HepG2 (cell line): ENCODE results near the gene NT5C. TPM values are rescaled to one million over a fixed set of nuclear protein-coding genes. Genes with fewer than 3 reads are reported as not detected.

Source experiments
- CENPX ChIP-seq: sonication (generic); formaldehyde crosslinking; IDR thresholded peaks from 2 replicates; pipeline ENCODE4 v1.9.0; 2021; ENCODE audit warnings: mild to moderate bottlenecking, missing genetic modification reagents, moderate library complexity
- FOXA3 ChIP-seq: IDR thresholded peaks from 2 replicates; pipeline ENCODE4 v1.6.1; 2016; ENCODE audit warnings: missing genetic modification reagents, missing compliant biosample characterization
- MED1 ChIP-seq: sonication (generic); formaldehyde crosslinking; IDR thresholded peaks from 2 replicates; pipeline ENCODE4 v1.4.0; 2020; ENCODE audit warnings: missing genetic modification reagents
- NFAT5 ChIP-seq: sonication (generic); formaldehyde crosslinking; IDR thresholded peaks from 2 replicates; pipeline ENCODE4 v1.4.0; 2020; ENCODE audit warnings: missing genetic modification reagents
- YEATS2 ChIP-seq: sonication (generic); formaldehyde crosslinking; IDR thresholded peaks from 2 replicates; pipeline ENCODE4 v1.4.0; 2020; ENCODE audit warnings: missing genetic modification reagents, borderline replicate concordance
- ZNF235 ChIP-seq: sonication (generic); formaldehyde crosslinking; IDR thresholded peaks from 2 replicates; pipeline ENCODE4 v1.8.1; 2023; ENCODE audit warnings: mild to moderate bottlenecking, missing genetic modification reagents, borderline replicate concordance
- ZNF335 ChIP-seq: sonication (generic); formaldehyde crosslinking; IDR thresholded peaks from 2 replicates; pipeline ENCODE4 v1.4.0; 2020; ENCODE audit warnings: missing genetic modification reagents
- ZNF646 ChIP-seq: sonication (generic); formaldehyde crosslinking; IDR thresholded peaks from 2 replicates; pipeline ENCODE4 v1.9.0; 2021; ENCODE audit warnings: mild to moderate bottlenecking, missing genetic modification reagents
- ZNF879 ChIP-seq: sonication (generic); formaldehyde crosslinking; IDR thresholded peaks from 2 replicates; pipeline ENCODE4 v1.8.1; 2023; ENCODE audit warnings: missing genetic modification reagents
- ZSCAN29 ChIP-seq: sonication (generic); formaldehyde crosslinking; conservative IDR thresholded peaks from 2 replicates; pipeline ENCODE4 v1.4.0; 2020; ENCODE audit warnings: mild to moderate bottlenecking, missing genetic modification reagents
- polyA plus RNA-seq, 8 experiments: library from polyadenylated mRNA; depleted of rRNA in 3 of 8; stranded (reverse) in 7 of 8; unstranded in 1 of 8; fragments of >200 nt; fragmentation: Illumina TruSeq in 4 of 8; extraction: Trizol in 4 of 8; gene quantifications; 2 replicates each; pipeline versions ENCODE4 v1.2.1 to v1.2.3, GENCODE V29; 2011 to 2016; ENCODE audit warnings: low read depth in 4 of 8, missing spikeins in 1 of 8, mixed read lengths in 1 of 8; ENCODE audit not compliant: insufficient read depth in 1 of 8
- total RNA-seq, 5 experiments: library from RNA; depleted of rRNA; stranded (reverse); fragments of >200 nt; fragmentation: Illumina TruSeq; extraction: Trizol; gene quantifications; 2 replicates each; pipeline ENCODE4 v1.2.3, GENCODE V29; 2016; ENCODE audit warnings: low read depth in 1 of 5
- TF ChIP-seq, protein P1 (sequence below), 2 experiments: sonication (generic) in 1 of 2; formaldehyde crosslinking in 1 of 2; IDR thresholded peaks; 2 replicates each; pipeline versions ENCODE4 v1.5.1 to v1.6.1; 2011 to 2020; ENCODE audit warnings: borderline replicate concordance in 1 of 2, low read depth in 1 of 2, low read length in 1 of 2, mild to moderate bottlenecking in 1 of 2, missing genetic modification reagents in 1 of 2, moderate library complexity in 1 of 2
- TF ChIP-seq, protein P2 (sequence below): sonication (generic); formaldehyde crosslinking; IDR thresholded peaks from 2 replicates; pipeline ENCODE4 v1.4.0; 2020; ENCODE audit warnings: missing genetic modification reagents

Gene NT5C
- total and polyA plus RNA-seq, 2 of the 13 experiments (the other 11 are each of a cell fraction or from before 2014, with no cell fraction given): 42.8 to 48.6 TPM

DNA sequence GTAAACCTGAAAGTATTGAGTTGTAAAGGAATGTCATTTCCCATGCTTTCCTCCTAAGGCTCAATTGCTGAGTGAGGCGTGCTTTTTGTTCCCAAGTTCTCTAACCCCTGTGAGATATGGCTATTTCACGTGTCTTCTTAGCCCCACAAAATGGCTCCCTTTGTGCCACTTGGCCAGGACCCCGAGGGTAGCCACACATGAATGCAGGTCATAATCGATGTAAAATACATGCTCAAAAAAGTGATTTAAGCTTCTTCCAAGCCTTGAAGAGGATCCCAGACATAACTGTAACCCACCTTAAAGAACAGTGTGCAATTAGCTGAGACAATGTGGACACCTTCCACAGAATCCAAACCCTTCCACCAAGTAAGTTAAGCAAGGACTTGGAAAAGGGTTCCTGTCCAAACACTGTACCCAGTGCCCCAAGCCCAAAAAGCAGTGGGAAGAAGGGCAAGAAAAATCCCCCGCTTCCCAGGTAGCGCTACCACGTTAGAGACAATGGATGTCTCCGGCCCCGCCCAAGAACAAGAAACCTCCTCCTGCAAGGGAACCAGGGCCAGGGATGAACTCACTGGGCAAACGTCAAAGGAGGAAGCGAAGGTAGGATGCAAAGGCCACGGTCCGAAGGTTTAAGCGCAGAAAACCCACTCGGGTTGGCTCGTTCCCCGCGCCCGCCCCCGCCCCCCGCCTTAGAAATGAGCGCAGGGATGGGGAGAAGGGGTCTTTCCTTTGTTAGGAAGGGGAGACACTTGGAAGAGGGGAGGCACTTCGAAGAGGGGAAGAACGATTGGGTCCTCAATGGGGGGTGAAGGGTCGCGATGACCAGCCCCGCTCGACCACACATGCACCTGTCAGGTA is 21.6 kb upstream of the NT5C start (continued):
- TF ChIP-seq NFAT5 (CRISPR knock-in tag) (no peak), ZNF646 (CRISPR knock-in tag) (no peak), FOXA3 (CRISPR knock-in tag) (no peak), ZNF879 (CRISPR knock-in tag) (peak; percentile 32; the same call in 1 of the 2 replicates), ZNF335 (CRISPR knock-in tag) (peak; percentile 51; the same call in 1 of the 2 replicates), YEATS2 (CRISPR knock-in tag) (peak; percentile 9), ZNF235 (CRISPR knock-in tag) (no peak), CENPX (no peak), ZSCAN29 (CRISPR knock-in tag) (no peak), MED1 (CRISPR knock-in tag) (no peak)
- TF ChIP-seq, protein P1, sequence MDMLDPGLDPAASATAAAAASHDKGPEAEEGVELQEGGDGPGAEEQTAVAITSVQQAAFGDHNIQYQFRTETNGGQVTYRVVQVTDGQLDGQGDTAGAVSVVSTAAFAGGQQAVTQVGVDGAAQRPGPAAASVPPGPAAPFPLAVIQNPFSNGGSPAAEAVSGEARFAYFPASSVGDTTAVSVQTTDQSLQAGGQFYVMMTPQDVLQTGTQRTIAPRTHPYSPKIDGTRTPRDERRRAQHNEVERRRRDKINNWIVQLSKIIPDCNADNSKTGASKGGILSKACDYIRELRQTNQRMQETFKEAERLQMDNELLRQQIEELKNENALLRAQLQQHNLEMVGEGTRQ (IDR thresholded peaks at IDR 0.05; ENCODE audit: low read depth, low read length): no peak
- TF ChIP-seq, protein P1 (CRISPR knock-in tag; IDR thresholded peaks at IDR 0.05; ENCODE audit: borderline replicate concordance): no peak
- TF ChIP-seq, protein P2, sequence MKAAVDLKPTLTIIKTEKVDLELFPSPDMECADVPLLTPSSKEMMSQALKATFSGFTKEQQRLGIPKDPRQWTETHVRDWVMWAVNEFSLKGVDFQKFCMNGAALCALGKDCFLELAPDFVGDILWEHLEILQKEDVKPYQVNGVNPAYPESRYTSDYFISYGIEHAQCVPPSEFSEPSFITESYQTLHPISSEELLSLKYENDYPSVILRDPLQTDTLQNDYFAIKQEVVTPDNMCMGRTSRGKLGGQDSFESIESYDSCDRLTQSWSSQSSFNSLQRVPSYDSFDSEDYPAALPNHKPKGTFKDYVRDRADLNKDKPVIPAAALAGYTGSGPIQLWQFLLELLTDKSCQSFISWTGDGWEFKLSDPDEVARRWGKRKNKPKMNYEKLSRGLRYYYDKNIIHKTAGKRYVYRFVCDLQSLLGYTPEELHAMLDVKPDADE (CRISPR knock-in tag): no peak
